Measurements from ENCODE around the gene SUGCT.

DNA sequence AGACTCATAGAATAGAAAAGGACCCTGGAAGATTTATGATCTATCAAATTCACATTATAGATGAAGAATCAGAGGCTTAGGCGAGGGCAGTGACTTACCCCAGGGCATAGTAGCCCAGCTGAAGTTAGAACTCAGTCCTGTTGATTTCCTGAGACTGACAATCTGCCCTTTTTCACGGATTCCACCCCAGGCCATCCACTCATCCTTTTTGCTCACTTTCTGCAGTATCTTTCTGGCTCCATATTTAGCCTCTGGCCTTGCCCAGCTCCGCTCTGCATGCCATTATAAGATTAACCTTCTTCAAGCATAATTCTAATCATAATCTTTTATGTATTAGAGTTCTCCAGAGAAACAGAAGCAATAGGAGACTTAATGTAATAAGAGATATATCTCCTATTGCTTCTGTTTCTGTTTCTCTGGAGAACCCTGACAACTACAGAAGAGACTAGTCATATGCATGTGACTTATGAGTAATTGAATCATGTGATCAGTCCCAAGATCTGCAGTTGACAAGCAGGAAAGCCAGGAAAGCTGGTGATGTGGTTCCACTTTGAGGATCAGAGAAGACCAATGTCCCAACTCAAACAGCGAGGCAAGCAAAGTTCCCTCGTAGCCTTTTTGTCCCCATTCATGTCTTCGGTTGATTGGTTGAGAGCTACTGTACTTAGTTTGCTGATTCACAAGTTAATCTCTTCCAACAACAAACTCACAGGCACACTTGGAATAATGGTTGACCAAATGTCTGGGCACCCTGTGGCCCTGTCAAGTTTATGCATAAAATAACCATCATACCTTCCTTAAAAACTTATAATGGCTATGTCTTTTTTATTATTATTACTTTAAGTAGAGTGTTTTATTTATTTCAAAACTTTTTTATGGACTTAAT is 412.1 kb downstream of the SUGCT start:
- TF ChIP-seq, protein P1, sequence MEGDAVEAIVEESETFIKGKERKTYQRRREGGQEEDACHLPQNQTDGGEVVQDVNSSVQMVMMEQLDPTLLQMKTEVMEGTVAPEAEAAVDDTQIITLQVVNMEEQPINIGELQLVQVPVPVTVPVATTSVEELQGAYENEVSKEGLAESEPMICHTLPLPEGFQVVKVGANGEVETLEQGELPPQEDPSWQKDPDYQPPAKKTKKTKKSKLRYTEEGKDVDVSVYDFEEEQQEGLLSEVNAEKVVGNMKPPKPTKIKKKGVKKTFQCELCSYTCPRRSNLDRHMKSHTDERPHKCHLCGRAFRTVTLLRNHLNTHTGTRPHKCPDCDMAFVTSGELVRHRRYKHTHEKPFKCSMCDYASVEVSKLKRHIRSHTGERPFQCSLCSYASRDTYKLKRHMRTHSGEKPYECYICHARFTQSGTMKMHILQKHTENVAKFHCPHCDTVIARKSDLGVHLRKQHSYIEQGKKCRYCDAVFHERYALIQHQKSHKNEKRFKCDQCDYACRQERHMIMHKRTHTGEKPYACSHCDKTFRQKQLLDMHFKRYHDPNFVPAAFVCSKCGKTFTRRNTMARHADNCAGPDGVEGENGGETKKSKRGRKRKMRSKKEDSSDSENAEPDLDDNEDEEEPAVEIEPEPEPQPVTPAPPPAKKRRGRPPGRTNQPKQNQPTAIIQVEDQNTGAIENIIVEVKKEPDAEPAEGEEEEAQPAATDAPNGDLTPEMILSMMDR (IDR thresholded peaks at IDR 0.05; ENCODE audit: insufficient read depth, low read length) = no peak
- TF ChIP-seq POLR2AphosphoS5 (IDR thresholded peaks at IDR 0.05; ENCODE audit: low read depth) = no peak
- TF ChIP-seq, protein P2, sequence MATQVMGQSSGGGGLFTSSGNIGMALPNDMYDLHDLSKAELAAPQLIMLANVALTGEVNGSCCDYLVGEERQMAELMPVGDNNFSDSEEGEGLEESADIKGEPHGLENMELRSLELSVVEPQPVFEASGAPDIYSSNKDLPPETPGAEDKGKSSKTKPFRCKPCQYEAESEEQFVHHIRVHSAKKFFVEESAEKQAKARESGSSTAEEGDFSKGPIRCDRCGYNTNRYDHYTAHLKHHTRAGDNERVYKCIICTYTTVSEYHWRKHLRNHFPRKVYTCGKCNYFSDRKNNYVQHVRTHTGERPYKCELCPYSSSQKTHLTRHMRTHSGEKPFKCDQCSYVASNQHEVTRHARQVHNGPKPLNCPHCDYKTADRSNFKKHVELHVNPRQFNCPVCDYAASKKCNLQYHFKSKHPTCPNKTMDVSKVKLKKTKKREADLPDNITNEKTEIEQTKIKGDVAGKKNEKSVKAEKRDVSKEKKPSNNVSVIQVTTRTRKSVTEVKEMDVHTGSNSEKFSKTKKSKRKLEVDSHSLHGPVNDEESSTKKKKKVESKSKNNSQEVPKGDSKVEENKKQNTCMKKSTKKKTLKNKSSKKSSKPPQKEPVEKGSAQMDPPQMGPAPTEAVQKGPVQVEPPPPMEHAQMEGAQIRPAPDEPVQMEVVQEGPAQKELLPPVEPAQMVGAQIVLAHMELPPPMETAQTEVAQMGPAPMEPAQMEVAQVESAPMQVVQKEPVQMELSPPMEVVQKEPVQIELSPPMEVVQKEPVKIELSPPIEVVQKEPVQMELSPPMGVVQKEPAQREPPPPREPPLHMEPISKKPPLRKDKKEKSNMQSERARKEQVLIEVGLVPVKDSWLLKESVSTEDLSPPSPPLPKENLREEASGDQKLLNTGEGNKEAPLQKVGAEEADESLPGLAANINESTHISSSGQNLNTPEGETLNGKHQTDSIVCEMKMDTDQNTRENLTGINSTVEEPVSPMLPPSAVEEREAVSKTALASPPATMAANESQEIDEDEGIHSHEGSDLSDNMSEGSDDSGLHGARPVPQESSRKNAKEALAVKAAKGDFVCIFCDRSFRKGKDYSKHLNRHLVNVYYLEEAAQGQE (IDR thresholded peaks at IDR 0.05; ENCODE audit: insufficient replicate concordance, low read depth) = no peak
- TF ChIP-seq GABPA (IDR thresholded peaks at IDR 0.05; ENCODE audit: low read depth) = no peak
